IPS-NIHi11 (cell line): ENCODE data around the gene OSBP2.
"Not testable (repeated sequence)": the region's sequence is repeated elsewhere in the genome, so short reads cannot be mapped to it uniquely, and the experiment has no call there.

Experiments used
- DNase-seq: peaks from one replicate; pipeline ENCODE4 v3.0.0; 2012; ENCODE audit warnings: mixed read lengths, low spot score

OSBP2 gene

DNA sequence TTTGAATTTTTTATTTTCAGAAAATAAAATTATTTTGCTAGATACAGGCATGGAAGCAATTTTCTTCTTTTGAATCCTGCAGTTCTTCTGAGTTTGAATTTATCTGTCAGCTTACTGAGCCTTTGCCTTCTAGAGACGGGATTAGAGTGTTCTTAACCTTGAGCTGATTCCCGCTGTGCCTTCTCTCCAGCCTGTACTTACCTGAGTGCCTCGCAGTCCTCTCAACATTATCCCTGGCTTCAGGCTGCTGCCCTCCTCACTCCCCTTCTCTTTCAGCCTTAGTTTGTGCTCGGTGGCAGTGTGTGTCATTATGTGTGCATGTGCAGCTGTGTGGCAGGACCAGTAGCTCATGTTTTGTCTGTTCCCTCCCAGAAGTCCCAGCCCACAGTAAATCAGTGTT lies 24.3 kb downstream of the OSBP2 start:
- no peak for DNase-seq

DNA sequence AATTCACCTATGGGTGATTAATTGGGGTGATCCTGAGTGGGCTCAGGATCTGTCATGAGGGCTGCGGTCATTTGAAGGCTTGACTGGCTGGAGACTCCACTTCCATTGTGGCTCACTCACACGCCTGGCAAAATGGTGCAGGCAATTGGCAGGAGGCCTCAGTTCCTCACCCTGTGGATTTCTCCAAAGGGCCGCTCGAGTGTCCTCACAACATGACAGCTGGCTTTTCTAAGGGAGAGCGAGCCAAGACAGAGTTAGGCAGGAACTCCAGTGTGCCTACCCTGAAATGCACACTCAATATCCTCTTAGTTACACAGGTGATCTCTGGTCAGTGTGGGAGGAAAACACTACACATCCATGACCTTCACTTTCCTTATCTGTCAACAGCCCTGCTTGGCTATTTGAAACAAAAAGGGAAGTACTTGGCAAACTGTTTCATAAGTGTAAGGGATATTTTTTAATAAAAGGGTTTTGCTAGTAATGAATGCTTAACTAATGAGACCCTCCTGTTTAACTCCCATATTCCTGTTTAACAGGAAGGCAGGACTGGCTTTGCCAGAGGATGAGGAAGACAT lies 25.7 kb downstream of the OSBP2 start:
- DNase-seq, result no peak

DNA sequence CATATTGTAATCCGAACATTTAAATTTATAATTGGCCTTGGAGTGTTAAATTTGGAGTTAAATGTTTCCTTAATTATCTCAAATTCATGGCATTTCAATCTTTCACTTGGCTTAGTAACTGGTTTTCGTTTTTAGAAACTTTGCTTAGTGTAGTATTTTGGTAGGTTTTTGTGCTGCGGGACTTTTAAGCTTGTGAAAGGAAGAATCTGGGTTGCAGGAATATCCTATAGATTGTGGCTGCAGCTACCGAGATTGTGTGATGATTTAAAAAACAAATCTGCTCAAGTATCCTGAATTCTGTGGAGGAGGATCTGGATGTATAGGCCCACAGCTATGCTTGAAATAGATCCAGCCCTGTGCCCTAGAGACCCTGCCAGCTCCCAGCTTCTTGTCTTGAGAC lies 27.1 kb downstream of the OSBP2 start:
- DNase-seq, result no peak

DNA sequence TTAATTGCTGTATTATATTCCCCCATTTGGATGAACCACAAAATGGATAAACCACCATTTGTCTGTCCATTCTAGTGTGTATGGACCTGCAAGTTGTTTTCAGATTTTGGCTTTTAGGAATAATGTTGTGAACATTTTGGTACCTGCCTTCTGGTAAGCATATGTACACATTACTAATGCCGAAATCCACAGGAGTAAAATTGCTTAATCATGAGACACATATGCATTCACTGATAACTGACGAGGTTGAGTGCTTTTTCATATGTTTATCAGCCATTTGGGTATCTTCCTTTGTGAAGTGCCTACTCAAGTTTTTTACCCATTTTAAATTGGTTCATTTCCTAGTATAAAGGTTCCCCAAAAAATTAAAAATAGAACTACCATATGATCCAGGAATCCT lies 34.2 kb downstream of the OSBP2 start:
- no peak for DNase-seq

DNA sequence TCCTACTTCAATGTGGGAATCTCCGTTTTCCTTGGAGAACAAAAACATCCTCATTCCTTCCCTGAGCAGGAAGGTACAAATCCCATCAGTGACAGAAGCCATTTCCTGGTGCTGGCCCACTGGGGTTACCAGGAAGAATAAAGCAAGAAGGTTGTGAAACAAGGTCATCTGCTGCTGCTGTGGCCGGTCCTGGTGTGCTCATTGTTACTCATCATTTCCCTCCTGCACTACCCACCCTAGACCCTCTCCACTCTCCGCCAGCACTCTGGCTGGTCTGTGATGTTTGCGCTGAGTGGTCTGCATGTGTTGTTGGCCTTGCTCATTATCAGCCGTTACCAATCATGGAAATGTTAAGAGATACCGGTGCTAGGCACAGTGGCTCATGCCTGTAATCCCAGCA lies 37.0 kb downstream of the OSBP2 start:
- DNase-seq, result no peak

DNA sequence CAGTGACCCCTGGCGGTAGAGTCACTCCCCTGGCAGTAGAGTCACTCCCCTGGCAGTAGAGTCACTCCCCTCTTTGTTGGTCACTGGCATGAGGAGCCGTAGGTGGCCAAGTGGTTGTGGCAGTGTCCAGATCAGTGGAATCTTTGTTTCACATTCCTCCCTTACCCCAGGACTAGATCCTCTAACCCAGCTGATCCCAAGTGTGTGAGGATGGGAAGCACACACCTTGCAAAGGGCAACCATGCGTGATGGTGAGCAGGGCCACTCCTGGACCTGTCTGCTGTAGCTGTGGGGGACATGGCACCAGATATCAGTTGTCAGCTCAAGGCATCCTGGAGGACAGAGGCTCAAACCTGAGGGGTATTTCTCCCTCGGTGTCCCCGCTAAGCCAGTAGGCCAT lies 37.8 kb downstream of the OSBP2 start:
- DNase-seq, result no peak

DNA sequence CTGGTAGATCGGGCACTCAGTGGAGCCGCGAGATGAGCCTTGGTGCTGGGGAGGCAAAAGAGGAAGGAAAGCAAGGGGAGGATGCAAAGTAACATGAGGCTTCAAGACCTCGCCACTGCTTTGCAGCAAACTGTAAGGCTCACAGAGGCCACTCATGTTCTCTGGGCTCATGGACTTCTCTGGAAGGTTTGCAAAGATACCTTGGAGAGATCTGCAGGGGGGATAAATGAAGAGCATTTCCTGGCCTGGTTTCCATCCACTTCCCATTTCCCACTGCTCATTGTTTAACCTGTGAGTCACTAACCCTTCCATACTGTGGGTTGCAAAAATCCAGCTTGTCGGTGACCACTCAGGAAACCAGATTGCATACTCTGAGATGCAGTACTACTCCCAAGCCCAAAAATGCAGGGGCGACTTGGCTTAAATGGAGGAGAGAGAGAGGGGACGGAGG lies 38.5 kb downstream of the OSBP2 start:
- no peak for DNase-seq

DNA sequence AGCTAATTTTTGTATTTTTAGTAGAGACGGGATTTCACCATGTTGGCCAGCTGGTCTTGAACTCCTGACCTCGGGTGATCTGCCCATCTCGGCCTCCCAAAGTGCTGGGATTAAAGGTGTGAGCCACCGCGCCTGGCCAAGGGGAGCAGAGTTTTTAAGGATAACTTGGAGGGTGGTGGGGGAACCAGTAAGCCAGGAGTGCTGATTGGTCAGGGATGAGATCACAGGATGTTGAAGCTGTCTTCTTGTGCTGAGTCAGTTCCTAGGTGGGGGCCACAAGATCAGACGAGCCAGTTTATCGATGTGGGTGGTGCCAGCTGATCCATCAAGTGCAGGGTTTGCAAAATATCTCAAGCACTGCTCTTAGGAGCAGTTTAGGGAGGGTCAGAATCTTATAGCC lies 45.3 kb downstream of the OSBP2 start:
- DNase-seq, result not testable (repeated sequence)

DNA sequence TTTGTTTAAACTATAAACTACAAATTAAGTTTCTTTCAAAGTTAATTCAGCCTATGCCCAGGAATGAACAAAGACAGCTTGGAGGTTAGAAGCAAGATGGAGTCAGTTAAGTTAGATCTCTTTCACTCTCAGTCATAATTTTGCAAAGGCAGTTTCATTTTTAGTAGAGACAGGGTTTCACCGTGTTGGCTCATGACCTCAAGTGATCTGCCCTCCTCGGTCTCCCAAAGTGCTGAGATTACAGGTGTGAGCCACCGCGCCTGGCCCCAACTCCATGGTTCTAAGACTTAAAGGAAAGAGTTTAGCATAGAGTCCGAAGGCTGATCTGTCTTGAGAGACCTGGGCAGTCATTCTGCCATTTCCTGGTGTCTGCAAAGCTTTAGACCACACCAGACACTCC lies 45.8 kb downstream of the OSBP2 start:
- DNase-seq, result not testable (repeated sequence)

DNA sequence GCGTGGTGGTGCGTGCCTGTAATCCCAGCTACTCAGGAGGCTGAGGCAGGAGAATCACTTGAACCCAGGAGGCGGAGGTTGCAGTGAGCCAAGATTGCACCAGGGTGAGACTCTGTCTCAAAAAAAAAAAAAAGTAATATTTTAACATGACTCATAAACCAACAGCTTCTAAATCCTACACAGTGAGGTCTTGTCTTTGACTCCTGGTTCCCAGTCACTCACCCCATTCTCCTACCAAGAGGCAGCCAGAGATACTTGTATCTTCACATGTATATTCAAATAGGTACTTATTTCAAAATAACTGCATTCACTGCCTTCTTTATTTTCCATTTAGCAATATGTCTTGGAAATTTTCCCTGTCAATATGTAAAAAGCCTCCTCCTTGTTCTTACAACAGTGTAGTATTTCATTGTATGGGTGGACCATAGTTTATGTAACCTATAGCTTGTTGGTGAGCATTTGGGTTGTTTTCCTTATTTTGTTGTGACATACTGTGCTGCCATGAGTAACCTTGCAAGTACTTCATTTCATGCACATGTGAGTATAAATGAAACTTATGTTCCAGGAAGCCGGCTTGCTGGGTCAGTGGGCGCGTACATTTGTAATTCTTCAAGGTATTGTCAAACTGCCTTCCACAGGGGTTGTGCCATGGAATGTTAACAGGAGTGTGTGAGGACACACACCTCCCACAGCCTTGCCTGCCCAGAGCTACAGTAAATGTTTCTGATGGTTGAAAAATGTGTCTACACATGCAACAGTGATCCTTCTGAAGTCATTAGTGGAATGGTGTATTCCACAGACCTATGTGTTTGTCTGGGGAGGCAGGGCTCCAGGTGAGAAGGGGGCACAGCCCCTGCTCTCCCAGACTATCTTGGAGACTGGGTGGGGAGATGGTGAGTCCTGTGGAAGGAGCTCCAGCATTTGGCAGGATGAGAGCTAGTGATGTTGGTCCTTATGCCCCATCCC lies 47.9 kb downstream of the OSBP2 start:
- no peak for DNase-seq

DNA sequence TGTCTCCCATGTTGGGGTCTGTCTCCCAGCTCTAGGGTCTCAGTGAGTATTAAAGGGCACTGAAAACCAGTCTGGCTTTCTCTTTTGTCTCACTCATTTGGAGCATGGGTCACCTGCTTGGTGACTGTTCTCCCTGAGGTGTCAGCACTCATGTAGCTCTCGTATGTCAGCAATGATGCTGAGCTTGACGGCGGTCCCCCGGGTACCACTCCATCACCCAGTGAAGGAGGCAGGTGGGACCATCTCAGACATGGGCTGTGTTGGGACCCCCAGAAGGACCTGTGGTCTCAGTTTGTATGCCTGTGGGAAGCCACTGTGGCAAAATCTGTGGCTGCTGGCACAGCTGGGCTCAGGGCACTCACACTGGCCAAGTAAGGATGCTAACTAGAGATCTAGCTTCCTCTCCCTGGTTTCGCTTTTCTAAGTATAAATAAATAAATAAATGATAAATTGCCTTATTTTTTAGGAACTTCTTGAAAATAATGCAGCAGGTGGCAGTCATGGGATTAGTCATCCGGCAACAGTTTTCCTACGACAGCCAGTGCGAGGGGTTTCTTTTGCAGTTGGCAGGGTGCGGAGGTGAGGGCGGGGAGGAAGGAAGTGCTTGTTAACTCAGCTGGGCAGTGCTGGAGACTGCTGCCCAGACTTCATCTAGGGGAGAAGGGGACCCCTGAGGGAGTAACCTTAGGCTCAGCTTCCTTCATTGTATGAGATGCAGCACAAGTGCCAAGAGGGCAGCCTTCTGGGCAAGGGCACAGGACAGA lies 48.8 kb downstream of the OSBP2 start:
- no peak for DNase-seq

DNA sequence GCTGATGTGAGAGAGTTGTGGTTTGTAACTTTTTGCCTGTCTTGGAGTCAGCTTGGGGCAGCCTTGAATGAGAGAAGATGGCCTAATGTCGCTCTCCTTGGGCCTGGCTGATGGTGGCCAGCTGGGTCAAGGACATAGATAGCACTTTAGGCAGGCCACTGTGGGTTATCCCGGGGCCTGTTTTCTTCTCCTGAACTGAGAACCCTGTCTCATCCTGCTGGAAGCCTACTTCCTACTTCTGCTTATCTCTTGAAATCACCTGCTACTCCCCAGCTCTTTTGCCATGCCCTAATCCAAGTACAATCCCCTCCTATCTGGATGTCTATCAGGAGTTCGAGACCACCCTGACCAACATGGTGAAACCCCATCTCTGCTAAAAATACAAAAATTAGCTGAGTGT lies 49.5 kb downstream of the OSBP2 start:
- DNase-seq, result no peak

DNA sequence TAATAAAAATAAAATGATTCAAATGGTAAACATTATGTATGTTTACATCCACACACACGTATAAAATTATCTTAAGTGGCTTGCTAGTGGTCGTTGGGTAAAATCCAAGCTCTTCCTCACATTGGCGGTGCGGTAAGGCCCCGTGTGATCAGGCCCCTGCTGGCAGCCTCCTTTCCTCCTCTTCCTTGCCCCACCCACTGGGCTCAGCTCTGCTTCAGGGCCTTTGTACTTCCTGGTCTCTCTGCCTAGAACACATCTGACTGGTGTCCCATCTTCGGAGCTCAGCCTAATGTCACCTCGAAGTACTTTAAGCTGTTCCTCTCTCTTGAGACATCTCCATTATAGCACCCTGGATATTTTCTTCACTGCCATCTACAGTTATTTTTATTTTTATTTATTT lies 52.8 kb downstream of the OSBP2 start:
- DNase-seq, result peak; percentile 11

DNA sequence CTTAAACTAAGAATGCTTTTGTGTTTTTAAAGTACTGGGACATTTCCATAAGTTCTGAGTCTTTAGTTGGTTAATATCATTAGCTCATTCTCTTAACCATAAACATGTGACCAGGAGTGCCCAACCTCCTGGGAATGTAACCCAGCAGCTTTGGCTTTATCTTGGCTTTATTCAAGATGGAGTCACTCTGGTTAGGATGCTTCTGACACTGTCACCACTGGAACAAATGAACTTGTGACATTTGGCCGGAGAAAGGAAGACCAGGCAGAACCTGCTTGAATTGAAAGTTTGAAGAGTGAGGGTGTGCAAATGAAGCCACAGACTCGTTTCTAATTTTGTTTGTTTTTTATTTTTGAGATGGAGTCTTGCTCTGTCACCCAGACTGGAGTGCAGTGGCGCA lies 54.6 kb downstream of the OSBP2 start:
- no peak for DNase-seq

DNA sequence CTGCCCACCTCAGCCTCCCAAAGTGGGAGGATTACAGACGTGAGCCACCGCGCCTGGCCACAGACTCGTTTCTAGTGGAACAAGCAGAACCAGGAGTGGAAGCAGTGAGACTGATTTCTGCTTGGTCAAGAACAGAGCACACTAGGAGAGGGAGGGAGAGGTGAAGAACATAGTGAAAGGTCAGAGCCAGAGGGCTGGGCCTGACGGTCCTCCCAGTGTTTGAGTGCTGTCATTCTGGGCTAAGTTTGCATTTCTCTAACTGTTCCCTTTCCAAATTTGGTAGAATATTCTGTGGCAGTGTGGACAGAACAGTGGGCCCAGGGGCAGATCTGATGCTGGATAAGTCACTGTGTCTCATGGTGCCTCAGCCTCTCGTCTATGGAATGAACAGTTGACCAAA lies 55.2 kb downstream of the OSBP2 start:
- DNase-seq, result no peak

DNA sequence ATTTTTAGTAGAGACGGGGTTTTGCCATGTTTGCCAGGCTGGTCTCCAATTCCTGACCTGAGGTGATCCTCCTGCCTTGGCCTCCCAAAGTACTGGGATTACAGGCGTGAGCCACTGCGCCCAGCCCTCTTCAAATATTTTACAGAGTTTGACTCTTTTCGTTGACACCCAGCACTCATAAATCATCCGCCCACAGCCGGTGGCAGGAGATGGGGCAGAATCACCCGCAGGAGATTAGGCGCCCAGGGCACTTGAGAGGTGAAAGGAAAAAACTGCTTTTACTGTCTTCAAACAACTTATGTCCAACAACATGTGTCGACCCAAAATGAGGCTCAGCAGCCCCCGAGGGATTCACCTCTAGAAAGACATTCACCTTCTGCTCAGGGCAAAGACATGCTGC lies 56.9 kb downstream of the OSBP2 start:
- peak; percentile 1 for DNase-seq

DNA sequence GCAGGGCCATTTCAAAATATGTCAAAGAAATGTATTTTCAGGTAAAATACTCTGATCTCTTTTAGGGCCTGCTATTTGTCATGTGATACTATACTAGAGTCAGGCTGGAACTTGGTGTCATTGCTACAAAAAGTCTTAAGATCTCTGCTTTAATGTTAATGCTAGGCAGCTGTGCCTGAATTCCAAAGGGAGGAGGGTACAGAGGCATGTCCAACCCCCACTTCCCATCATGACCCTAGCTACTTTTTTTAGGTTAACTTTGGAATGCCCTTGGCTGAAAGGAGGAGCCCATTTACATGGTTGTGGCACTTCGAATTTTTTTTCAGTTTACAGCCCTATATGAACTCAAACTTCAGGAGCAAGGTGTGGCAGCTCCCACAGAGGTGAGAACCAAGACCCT lies 58.1 kb downstream of the OSBP2 start:
- DNase-seq, result peak; percentile 3

DNA sequence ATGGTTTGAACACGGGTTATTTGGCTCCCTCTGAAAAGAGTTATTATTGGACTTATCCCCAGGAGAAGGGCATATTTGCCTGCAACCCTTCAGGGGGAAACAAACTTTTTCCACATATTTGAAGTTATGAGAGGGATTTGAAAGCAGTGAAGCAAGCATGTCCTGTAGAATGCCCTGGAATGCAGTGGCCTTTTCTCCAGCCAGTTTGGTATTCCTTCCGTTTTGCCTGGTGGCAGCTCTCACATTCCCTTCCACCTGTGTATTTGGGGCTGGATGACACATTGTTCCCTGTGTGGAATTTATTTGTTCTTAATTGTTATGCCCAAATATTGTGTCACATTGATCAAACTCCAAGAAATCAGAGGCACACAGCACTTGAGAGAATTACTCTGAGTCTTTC lies 59.0 kb downstream of the OSBP2 start:
- DNase-seq, result no peak

DNA sequence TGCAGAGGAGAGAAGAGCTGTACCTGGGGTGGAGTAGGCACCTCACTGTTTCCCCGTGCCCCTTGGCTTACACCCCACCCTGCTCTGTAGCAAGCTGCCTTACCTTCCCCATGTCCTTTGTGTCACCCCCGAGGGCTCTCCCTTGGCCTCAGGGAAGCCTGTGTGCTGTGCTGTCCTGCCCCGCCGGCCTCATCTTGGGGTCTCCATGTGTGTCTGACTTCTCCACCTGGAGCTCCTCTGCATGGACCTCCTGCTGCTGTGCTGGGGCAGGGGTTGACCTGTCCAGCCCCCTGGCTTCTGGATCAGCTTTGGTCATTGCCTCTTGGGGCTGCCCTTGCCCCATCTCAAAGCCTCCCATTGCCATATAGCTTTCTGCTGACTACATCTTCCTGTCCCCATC lies 59.8 kb downstream of the OSBP2 start:
- DNase-seq, result no peak

DNA sequence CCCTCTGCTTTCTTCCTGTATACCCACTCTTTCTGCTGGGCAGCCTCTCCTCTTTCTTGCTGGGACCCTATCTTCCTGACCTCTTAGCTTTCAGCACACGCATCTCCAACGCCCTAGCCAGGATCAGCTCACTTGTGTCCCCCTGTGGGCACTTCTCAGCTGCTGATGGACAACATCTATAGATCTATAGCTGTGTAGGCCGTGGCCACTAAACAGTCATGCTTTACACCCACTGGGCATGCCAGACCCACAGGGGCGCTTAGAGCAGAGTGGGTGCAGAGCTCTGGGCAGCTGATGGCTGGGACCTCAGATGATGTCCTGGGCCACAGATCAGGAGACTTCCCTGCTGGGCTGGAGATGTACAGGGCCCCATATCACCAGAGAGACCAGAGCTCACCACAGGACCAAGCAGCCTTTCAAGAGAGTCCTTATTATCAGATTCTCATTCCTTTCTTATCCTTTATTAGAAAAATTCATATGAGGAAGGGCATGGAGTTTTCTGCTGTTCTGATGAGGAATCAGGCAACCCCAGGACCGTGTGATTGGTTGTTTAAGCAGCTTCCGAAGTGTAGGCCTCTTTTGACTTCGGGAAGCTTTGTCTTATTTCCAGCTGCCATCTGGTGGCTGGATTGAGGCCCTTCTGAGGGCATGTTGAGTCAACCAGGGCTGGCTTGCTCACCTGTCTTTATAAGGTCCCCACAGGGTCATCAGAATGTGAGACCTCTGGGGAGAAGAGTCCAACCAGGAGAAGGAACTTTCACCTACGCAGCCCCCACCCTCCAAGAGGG lies 60.5 kb downstream of the OSBP2 start:
- peak; percentile 86 for DNase-seq

DNA sequence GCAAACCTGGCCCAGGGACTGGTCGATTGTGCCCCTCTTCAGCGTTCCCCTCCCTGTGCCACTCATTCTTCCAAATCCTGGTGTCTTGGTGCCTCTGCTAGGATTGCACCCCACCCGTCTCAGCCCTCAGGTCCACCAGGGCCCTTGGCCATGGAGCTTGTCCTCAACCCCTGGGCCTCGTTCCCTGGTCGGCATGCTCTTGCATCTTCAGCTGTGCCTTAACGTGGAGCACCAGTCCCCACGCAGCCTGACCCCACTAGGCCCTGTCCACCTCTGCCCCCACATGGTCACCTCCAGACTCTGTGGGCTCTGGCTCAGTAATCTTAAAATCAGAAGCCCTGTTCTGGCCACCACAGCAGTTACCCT lies 61.1 kb downstream of the OSBP2 start:
- no peak for DNase-seq
